GM19324 (cell line): Measurements from ENCODE around the gene CALHM3.

Experiments used
- ATAC-seq: cut with Tn5 transposase; IDR thresholded peaks from one replicate; pipeline ENCODE4 v1.9.1; 2021; ENCODE audit warnings: mild to moderate bottlenecking, moderate library complexity; ENCODE audit not compliant: unreplicated experiment, low FRiP score

Gene CALHM3

DNA sequence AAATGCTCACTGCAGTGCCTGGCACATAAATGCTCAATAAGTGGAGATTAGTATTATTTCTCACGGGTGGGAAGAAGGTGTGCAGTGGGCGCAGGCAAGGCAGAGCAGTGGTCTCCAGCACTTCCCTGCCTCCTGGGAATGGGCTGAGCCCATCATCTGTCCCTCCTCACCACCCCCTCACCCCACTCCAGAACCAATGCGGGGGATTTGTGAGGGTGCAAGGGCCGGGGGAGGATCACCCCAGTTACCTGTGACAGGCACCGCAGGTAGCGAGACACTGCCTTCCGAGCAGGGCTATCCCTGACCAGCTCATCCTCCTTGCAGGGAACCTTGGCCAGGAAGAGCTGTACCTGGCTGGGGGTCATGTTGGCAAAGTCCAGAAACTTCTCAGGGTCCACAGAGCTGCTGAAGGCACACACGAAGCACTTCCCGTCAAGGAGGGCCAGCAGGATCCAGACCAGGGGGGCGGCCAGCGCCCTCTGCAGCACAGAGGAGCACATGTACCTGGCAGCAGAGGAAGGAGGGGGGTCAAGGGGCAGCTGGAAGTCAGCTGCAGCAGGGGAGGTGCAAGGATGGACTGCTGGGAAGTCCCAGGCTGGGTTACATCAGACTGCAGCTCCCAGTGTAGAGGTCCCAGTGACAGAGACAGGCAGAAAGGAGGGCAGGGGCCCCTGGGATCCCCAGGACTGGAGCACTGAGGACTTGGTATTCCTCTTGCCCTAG lies 2.8 kb downstream of the CALHM3 start:
- no peak for ATAC-seq

DNA sequence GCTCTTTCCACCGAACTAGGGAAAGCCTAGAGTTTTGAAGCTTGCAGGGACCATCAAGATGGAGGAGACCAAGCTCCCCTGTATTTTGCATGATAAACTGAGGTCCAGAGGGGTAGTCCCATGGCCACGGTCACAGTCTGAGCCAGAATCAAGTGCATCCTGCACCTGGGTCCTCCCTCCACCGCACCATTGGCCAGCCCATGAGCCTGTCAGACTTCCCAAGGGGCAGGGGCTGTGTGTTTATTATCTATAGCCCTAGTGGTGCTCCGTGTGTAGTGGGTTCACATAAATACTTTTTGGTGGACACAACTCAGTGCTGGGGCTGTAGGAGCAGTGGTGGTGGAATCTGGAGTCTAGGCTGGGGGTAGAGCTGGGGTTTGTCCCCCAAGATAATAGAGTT lies 3.6 kb downstream of the CALHM3 start:
- no peak for ATAC-seq

DNA sequence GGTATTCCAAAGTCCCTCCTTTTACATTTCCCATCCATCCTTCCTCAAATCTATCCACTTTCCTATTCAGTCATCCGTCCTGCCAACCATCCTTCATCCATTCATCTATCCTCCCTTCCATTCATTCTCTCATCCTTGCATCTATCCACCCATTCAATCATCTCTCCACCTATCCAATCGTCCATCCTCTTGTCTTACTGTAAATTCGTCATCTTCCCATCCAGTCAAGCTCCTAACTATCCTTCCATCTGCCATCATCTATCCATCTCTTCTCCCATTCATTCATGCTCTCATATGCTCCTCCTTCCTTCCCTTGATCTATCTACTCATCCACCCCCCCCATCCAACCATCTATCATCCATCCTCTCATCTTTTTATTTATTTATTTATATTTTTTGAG lies 5.0 kb downstream of the CALHM3 start:
- ATAC-seq, result no peak

- ATAC-seq, result no peak
Observed at GRCh38 chr10:103473261-103473671, 5.8 kb downstream of the CALHM3 start.

DNA sequence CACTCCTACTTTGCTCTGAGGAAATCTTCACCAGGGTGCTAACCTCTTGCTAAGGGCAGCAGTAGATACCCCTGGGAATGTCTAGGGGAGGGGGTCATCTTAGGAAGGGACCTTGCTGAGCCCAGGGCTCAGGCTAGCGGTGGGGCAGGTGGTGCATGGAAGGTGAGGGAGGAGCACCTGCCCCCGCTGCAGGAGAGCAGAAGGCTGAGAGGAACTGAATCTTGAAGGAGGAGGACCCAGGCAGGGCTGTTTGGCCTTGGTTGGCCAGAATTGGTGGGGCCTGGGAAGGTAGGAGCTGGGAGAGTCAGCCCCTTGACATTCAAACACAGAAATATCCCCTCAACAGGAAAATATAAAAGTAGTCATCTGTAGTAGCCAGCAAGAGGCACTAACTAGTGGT lies 7.0 kb downstream of the CALHM3 start:
- peak; percentile 38 for ATAC-seq

GRCh38 chr10:103470761-103471653 lies 8.0 kb downstream of the CALHM3 start:
- ATAC-seq, result peak; percentile 75

GRCh38 chr10:103469201-103469600 lies 9.8 kb downstream of the CALHM3 start:
- ATAC-seq, result no peak

DNA sequence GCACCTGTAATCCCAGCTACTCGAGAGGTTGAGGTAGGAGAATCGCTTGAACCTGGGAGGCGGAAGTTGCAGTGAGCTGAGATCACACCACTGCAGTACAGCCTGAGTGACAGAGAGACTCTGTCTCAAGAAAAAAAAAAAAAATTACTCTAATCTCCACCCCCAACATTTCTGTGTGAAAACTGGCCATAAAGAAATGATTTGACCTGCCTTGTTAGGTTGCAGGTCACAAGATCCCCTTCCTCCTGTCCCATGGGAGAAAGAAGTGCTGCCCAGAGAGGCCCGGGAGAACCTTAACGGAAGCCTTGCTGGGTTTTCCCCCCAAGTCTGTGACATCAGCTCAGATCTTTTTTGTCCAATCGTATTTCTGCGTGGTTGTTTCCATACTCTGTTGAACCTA lies 11.6 kb downstream of the CALHM3 start:
- no peak for ATAC-seq

DNA sequence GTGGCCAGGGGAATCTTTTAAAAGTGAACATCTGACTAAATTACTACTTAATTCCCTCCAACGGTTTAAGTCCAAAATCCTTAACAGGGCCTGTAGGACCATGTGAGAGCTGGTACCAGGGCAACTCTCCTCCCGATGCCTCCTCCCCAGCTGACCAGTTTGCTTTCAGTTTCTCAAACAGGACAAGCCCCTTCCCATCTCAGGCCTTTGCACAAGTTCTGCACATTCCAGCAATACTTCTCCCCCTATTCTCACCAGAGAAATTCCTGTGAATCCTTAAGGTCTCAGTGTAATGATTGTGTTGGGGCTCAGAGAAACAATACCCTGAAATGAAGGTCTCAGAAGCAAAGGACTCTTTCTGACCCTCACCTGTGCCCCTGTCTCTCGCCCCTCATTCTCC lies 12.3 kb downstream of the CALHM3 start:
- no peak for ATAC-seq

GRCh38 chr10:103465411-103466179 lies 13.4 kb downstream of the CALHM3 start:
- ATAC-seq, result no peak

GRCh38 chr10:103463499-103463898 lies 15.5 kb downstream of the CALHM3 start:
- no peak for ATAC-seq

DNA sequence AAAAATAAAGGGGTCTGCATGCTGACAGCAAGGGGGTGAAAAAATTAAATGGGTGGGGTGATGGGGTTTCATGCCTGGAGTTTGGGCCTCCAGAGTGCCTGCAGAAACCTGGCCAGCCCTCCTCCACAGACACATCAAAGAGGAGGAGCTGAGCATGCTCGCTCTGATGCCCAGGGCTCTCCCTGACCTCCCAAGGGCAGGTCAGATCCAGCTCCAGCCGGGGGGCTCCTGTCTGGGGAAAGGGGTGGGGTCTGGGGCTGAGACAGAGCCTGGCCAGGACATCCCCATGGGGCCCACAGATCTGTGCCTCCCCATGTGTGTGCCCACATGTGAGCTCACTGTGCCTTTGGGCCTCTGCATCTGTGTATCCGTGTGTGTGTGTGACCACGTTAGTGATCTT lies 19.4 kb downstream of the CALHM3 start:
- ATAC-seq, result no peak

GRCh38 chr10:103458720-103459119 lies 20.3 kb downstream of the CALHM3 start, which contains the start of gene CALHM1:
Gene CALHM1, minus strand, starts transcription at chr10:103458900. Its CDS starts 149 bp downstream, at chr10:103458751.
- ATAC-seq, result no peak

DNA sequence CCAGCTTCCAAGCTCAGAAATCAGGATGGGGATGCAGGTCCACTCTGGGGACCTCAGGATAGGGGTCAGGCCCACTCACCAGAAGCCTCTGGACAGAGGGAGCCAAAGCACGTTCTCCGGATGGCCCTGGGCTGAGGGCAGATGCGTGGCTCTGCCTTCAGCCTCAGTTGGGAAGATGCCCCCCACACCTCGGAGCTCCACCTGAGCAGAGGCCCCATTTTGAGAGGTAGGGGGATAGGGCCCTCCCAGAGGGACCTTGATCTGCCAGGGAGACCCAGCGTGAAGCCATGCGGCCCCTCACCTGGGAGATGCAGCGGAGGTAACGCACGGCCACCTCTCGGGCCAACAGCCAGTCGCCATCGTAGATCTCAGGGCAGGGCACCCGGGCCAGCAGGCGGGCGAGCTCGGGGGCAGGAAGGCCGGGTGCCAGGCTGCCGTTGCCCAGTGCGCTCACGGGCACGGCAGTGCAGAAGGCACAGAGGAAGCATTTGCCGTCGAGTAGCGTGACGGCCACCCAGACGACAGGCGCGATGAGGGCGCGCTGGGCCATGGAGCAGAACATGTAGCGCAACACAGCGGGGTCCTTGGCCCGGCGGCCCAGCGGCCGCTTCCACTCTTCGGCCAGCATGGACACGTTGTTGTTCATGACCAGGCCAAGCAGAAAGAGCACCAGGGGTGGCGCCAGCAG lies 21.0 kb downstream of the CALHM3 start:
- ATAC-seq, result no peak

DNA sequence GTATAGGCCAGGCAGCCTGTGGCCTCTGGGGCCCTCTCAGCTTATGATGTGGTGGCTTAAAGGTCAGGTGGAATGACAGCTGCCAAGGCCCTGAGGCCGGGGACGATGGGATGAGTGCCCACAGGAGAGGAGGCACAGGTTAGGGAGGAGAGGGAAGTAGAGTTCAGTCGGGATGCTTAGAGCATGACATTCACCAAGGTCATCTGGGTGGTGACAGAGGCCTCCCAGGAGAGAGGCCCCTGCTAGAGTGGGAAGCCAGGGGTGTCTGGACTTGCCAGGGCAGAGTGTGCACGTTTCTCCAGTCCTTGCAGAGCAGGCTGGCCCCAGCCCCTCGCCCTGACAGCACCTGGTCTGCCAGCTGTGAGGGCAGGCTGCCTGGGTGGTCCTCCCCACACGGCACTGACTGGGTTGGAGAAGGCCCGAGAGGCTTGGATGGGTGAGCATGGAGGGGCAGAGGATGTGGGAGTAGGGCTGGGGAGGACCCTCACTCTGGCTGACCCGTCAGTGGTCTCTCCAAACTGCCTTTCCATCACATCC lies 21.8 kb downstream of the CALHM3 start:
- no peak for ATAC-seq

- ATAC-seq, result no peak
Observed at GRCh38 chr10:103456074-103456660, 22.9 kb downstream of the CALHM3 start.

DNA sequence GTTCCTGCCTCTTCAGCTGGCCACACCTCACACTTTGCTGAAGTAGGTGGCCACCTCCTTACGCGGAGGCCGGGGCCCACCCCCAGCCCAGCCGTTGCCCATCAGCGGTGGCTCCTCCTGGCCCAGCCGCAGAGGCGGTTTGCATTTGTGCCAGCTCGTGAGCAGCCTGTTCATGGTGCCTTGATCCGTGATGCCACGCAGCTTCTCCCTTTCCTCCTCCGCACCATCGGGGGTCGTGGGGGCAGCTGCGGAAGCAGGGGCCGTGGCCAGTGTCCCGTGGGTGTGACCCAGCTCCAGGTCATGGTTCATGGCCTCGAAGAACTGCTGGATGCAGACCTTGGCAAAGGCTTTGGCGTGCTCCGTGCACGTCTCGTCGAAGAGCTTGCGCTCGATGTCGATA lies 23.8 kb downstream of the CALHM3 start:
- ATAC-seq, result no peak

DNA sequence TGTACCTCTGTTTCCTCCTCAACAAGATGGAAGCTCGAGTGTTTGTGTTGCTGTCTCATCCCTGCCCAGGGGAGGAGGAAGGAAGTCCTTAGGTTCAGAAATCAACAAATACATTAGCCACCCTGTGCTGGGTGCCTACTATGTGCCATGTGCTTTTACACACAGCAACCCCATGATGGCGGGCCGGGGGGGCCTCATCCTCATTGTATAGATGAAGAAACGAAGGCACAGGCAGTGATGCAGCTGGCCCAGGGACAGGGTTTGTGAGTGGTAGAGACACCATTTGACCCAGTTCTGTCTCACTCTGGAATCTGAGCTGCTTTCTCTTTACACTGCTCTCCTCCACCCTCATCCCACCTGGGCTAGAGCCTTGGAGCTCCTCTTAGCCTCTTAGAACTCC lies 25.0 kb downstream of the CALHM3 start:
- no peak for ATAC-seq

DNA sequence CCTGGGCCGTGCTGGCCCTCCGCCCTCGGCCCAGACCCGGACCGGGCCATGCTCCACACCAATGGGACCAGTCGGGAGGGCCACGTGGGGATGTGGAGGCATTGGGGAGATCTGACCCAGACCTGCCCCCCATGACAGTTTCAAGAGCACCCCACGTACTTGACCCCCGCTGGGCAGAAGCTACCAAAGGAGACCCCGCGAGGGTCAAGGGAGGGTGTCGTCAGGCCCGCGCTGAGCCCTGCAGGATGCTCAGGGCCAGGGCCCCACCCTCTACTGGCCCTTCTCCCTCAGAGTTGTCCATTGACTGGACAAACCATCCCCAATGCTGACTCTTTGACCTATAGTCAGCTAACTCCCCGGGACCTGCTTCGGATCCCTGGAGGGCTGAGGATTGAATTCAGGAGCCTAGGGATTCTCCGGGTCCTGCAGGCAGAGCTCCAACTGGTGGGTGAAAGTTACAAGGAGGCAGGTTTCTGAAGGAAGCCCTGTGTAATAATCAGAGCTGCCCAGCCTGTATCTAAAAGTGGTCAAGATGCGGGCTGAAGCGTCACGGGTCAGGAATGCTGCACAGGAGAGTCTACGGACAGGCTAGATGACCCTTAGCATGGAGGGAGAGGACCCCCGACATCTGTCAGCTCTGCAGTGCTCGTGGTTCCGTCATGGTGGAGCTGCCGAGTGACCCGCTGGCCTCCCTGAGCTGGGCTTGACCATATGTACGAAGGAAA lies 26.4 kb downstream of the CALHM3 start:
- no peak for ATAC-seq
